Transverse colon (tissue), 3 donors: ENCODE measurements around the gene MUC12.
"Not testable (repeated sequence)": the region's sequence is repeated elsewhere in the genome, so short reads cannot be mapped to it uniquely, and the experiment has no call there.

ENCODE experiments used
- CTCF ChIP-seq, 5 experiments: fragments of 200-600 bp in 3 of 5; fragments of 450-650 bp in 2 of 5; sonication (generic) in 3 of 5; IDR thresholded peaks; 1 replicate in 2 of 5; 2 replicates in 3 of 5; pipeline ENCODE4 v1.5.1; 2016 to 2017; ENCODE audit warnings: antibody characterized with exemption in 5 of 5, inconsistent platforms in 3 of 5, mild to moderate bottlenecking in 2 of 5, moderate library complexity in 1 of 5
- EP300 ChIP-seq: sonication (generic); formaldehyde crosslinking; IDR thresholded peaks from one replicate; pipeline ENCODE4 v1.6.1; 2017; ENCODE audit warnings: antibody characterized with exemption, low read depth
- POLR2A ChIP-seq: fragments of 450-650 bp; IDR thresholded peaks from one replicate; pipeline ENCODE4 v1.6.1; 2016; ENCODE audit warnings: antibody characterized with exemption, mild to moderate bottlenecking, moderate library complexity

DNA sequence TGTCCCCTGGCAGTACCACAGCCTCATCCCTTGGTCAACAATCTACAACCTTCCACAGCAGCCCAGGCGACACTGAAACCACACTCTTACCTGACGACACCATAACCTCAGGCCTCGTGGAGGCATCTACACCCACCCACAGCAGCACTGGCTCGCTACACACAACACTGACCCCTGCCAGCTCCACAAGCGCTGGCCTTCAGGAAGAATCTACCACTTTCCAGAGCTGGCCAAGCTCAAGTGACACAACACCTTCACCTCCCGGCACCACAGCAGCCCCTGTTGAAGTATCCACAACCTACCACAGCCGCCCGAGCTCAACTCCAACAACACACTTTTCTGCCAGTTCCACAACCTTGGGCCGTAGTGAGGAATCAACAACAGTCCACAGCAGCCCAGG is 30.0 kb downstream of the MUC12 start:
- not testable (repeated sequence) for TF ChIP-seq POLR2A; EP300; CTCF (IDR thresholded peaks at IDR 0.05)
